ENCODE data around the gene ANKS4B.
A peak's percentile ranks its signal among the peaks of the same experiment; 100 is the strongest.
"Not testable (repeated sequence)": the region's sequence is repeated elsewhere in the genome, so short reads cannot be mapped to it uniquely, and the experiment has no call there.

Gene ANKS4B

GRCh38 chr16:21263640-21264570, 30.4 kb downstream of the ANKS4B start:
- no peak for DNase-seq

- no peak for DNase-seq
These were observed 31.1 kb downstream of the ANKS4B start for GRCh38 chr16:21264571-21265036.

- DNase-seq: no peak
These were observed 31.8 kb downstream of the ANKS4B start for GRCh38 chr16:21265104-21265837.

- no peak for DNase-seq
These were observed 33.8 kb downstream of the ANKS4B start for GRCh38 chr16:21267298-21267697.

GRCh38 chr16:21268236-21268635, 34.7 kb downstream of the ANKS4B start:
- DNase-seq: no peak

GRCh38 chr16:21272253-21272652, 38.8 kb downstream of the ANKS4B start:
- no peak for DNase-seq

- not testable (repeated sequence) for DNase-seq
These were observed 39.3 kb downstream of the ANKS4B start for GRCh38 chr16:21272763-21273162.

GRCh38 chr16:21274172-21274726, 40.8 kb downstream of the ANKS4B start:
- DNase-seq: no peak

GRCh38 chr16:21275529-21275928, 42.0 kb downstream of the ANKS4B start:
- DNase-seq: no peak

- no peak for DNase-seq
These were observed 42.6 kb downstream of the ANKS4B start for GRCh38 chr16:21276090-21276489.

- no peak for DNase-seq
These were observed 43.8 kb downstream of the ANKS4B start for GRCh38 chr16:21277045-21277926.

GRCh38 chr16:21277927-21278706, 44.6 kb downstream of the ANKS4B start, which contains the start of gene CRYM:
Gene CRYM (minus strand): TSS chr16:21278290. CDS start chr16:21278251, 39 bp downstream.
- DNase-seq: no peak

- DNase-seq: no peak
These were observed 46.0 kb downstream of the ANKS4B start for GRCh38 chr16:21279501-21279900.

- DNase-seq: no peak
These were observed 48.3 kb downstream of the ANKS4B start for GRCh38 chr16:21281698-21282389.

GRCh38 chr16:21283521-21284289, 50.2 kb downstream of the ANKS4B start:
- DNase-seq: no peak

- DNase-seq: no peak
These were observed 50.9 kb downstream of the ANKS4B start for GRCh38 chr16:21284414-21284813.

GRCh38 chr16:21285314-21285713, 51.8 kb downstream of the ANKS4B start:
- no peak for DNase-seq

GRCh38 chr16:21289789-21290188, 56.3 kb downstream of the ANKS4B start:
- DNase-seq: not testable (repeated sequence)

- DNase-seq: peak; percentile 90
These were observed 67.0 kb downstream of the ANKS4B start for GRCh38 chr16:21300309-21301167.

All from NCI-H2227 treated with DMSO at 0.1 percent for 48 hours (cell line).